ENCODE data around the gene B4GALT6. TPM values are rescaled to one million over a fixed set of nuclear protein-coding genes. Genes with fewer than 3 reads are reported as not detected.

Gene B4GALT6
- total and polyA plus RNA-seq, 2 donors (not counting 1 experiment from before 2014, with no cell fraction given): 1.7 TPM; not detected in 1

- H3K4me3 Mint-ChIP-seq: no peak overlapping the region
- Histone ChIP-seq H3K4me1 (ENCODE audit: control insufficient read depth in 2 of 2, insufficient read depth in 2 of 2, low read length in 2 of 2) (no peaks in the 10 kb centered on the region), H3K27me3 (replicated peaks in 1 of 4; ENCODE audit: control extremely low read depth in 1 of 4, control insufficient read depth in 3 of 4, insufficient read depth in 4 of 4, low read length in 3 of 4) (no peaks in the 10 kb centered on the region), H3K9ac (ENCODE audit: low read length) (no peak overlapping the region), H2AFZ (ENCODE audit: insufficient read depth, low read depth, low read length, poor library complexity, severe bottlenecking) (no peak overlapping the region), H3K4me3 (ENCODE audit: control extremely low read depth in 1 of 5, extremely low read depth in 1 of 5, insufficient read depth in 1 of 5, low read depth in 2 of 5, low read length in 4 of 5) (no peak overlapping the region), H3K4me2 (replicated peaks; ENCODE audit: low read depth, low read length, poor library complexity, severe bottlenecking) (no peak overlapping the region), H4K20me1 (ENCODE audit: control insufficient read depth, insufficient read depth, low read length, poor library complexity, severe bottlenecking) (no peaks in the 10 kb centered on the region), H3K79me2 (ENCODE audit: control insufficient read depth, insufficient read depth, low read length) (no peaks in the 10 kb centered on the region), H3K9me3 (ENCODE audit: control extremely low read depth in 1 of 3, control insufficient read depth in 2 of 3, insufficient read depth in 1 of 3, low read length in 2 of 3) (no peaks in the 10 kb centered on the region), H3K36me3 (replicated peaks in 1 of 2; ENCODE audit: control extremely low read depth in 1 of 2, control insufficient read depth in 1 of 2, extremely low read depth in 1 of 2, insufficient read depth in 2 of 2, low read length in 1 of 2) (no peaks in the 10 kb centered on the region), H3K27ac (ENCODE audit: low read length in 2 of 2) (no peak overlapping the region)
- CTCF ChIA-PET: no interaction called here
- 71% methylated on average over 3 of the region's 5 CpGs for WGBS (ENCODE audit: insufficient coverage)
- no peak for DNase-seq
- no peak for ATAC-seq (ENCODE audit: low read depth)
- no peaks in the 10 kb centered on the region for H3K4me1 Mint-ChIP-seq
- H3K27me3 Mint-ChIP-seq: peaks cover 8% of the 10 kb centered on the region
- H3K9me3 Mint-ChIP-seq (ENCODE audit: insufficient read depth): no peaks in the 10 kb centered on the region
- TF ChIP-seq, protein P1, sequence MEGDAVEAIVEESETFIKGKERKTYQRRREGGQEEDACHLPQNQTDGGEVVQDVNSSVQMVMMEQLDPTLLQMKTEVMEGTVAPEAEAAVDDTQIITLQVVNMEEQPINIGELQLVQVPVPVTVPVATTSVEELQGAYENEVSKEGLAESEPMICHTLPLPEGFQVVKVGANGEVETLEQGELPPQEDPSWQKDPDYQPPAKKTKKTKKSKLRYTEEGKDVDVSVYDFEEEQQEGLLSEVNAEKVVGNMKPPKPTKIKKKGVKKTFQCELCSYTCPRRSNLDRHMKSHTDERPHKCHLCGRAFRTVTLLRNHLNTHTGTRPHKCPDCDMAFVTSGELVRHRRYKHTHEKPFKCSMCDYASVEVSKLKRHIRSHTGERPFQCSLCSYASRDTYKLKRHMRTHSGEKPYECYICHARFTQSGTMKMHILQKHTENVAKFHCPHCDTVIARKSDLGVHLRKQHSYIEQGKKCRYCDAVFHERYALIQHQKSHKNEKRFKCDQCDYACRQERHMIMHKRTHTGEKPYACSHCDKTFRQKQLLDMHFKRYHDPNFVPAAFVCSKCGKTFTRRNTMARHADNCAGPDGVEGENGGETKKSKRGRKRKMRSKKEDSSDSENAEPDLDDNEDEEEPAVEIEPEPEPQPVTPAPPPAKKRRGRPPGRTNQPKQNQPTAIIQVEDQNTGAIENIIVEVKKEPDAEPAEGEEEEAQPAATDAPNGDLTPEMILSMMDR (IDR thresholded peaks at IDR 0.05): no peak
- no peak for TF ChIP-seq EZH2 (IDR thresholded peaks at IDR 0.05; ENCODE audit: borderline replicate concordance, insufficient read depth, low read depth, low read length, poor library complexity, severe bottlenecking)
- intact Hi-C loops (cut with micrococcal nuclease): no loop called here
- POLR2A ChIA-PET: no interaction called here
- no peak overlapping the region for H3K27ac Mint-ChIP-seq
Observed at GRCh38 chr18:31607384-31607783, 77.0 kb downstream of the B4GALT6 start.

GRCh38 chr18:31606265-31606664, 78.1 kb downstream of the B4GALT6 start:
- Histone ChIP-seq H3K9ac (ENCODE audit: low read length) (no peak overlapping the region), H3K27me3 (replicated peaks in 1 of 4; ENCODE audit: control extremely low read depth in 1 of 4, control insufficient read depth in 3 of 4, insufficient read depth in 4 of 4, low read length in 3 of 4) (no peaks in the 10 kb centered on the region), H3K9me3 (ENCODE audit: control extremely low read depth in 1 of 3, control insufficient read depth in 2 of 3, insufficient read depth in 1 of 3, low read length in 2 of 3) (no peaks in the 10 kb centered on the region), H3K36me3 (replicated peaks in 1 of 2; ENCODE audit: control extremely low read depth in 1 of 2, control insufficient read depth in 1 of 2, extremely low read depth in 1 of 2, insufficient read depth in 2 of 2, low read length in 1 of 2) (no peaks in the 10 kb centered on the region), H3K4me2 (replicated peaks; ENCODE audit: low read depth, low read length, poor library complexity, severe bottlenecking) (no peak overlapping the region), H3K79me2 (ENCODE audit: control insufficient read depth, insufficient read depth, low read length) (no peaks in the 10 kb centered on the region), H3K27ac (ENCODE audit: low read length in 2 of 2) (no peak overlapping the region), H3K4me3 (ENCODE audit: control extremely low read depth in 1 of 5, extremely low read depth in 1 of 5, insufficient read depth in 1 of 5, low read depth in 2 of 5, low read length in 4 of 5) (no peak overlapping the region), H3K4me1 (ENCODE audit: control insufficient read depth in 2 of 2, insufficient read depth in 2 of 2, low read length in 2 of 2) (no peaks in the 10 kb centered on the region), H4K20me1 (ENCODE audit: control insufficient read depth, insufficient read depth, low read length, poor library complexity, severe bottlenecking) (no peaks in the 10 kb centered on the region), H2AFZ (ENCODE audit: insufficient read depth, low read depth, low read length, poor library complexity, severe bottlenecking) (no peak overlapping the region)
- TF ChIP-seq EZH2 (IDR thresholded peaks at IDR 0.05; ENCODE audit: borderline replicate concordance, insufficient read depth, low read depth, low read length, poor library complexity, severe bottlenecking): no peak
- TF ChIP-seq, protein P1 (IDR thresholded peaks at IDR 0.05): no peak
- no peaks in the 10 kb centered on the region for H3K4me1 Mint-ChIP-seq
- CTCF ChIA-PET: no interaction called here
- no CpG with 5 or more reads among the region's 2 CpGs for WGBS (ENCODE audit: insufficient coverage)
- no peak overlapping the region for H3K4me3 Mint-ChIP-seq
- POLR2A ChIA-PET: no interaction called here
- H3K9me3 Mint-ChIP-seq (ENCODE audit: insufficient read depth): no peaks in the 10 kb centered on the region
- H3K27ac Mint-ChIP-seq: no peak overlapping the region
- intact Hi-C loops (cut with micrococcal nuclease): no loop called here
- peaks cover 8% of the 10 kb centered on the region for H3K27me3 Mint-ChIP-seq
- ATAC-seq (ENCODE audit: low read depth) (no peak), DNase-seq (no peak)
